Measurements from ENCODE around the gene IL1RAPL1. TPM values are rescaled to one million over a fixed set of nuclear protein-coding genes. Genes with fewer than 3 reads are reported as not detected.

The IL1RAPL1 gene
- polyA plus RNA-seq, 4 donors, result 2.2 to 6.0 (median 2.4) TPM

- no peak for DNase-seq (ENCODE audit: low read depth in 4 of 4, low spot score in 3 of 4)
These were observed 789.3 kb downstream of the IL1RAPL1 start for GRCh38 chrX:29376584-29376983.

- DNase-seq (ENCODE audit: low read depth in 4 of 4, low spot score in 3 of 4), result no peak
These were observed 795.6 kb downstream of the IL1RAPL1 start for GRCh38 chrX:29382811-29383210.

- no peak for DNase-seq (ENCODE audit: low read depth in 4 of 4, low spot score in 3 of 4)
These were observed 801.3 kb downstream of the IL1RAPL1 start for GRCh38 chrX:29388509-29388908.

GRCh38 chrX:29397506-29397905, 810.3 kb downstream of the IL1RAPL1 start:
- DNase-seq (ENCODE audit: low read depth in 4 of 4, low spot score in 3 of 4), result no peak

GRCh38 chrX:29407357-29407756, 820.1 kb downstream of the IL1RAPL1 start:
- DNase-seq (ENCODE audit: low read depth in 4 of 4, low spot score in 3 of 4), result no peak

GRCh38 chrX:29419774-29420553, 832.7 kb downstream of the IL1RAPL1 start:
- DNase-seq (ENCODE audit: low read depth in 4 of 4, low spot score in 3 of 4), result no peak

- no peak for DNase-seq (ENCODE audit: low read depth in 4 of 4, low spot score in 3 of 4)
These were observed 834.8 kb downstream of the IL1RAPL1 start for GRCh38 chrX:29422034-29422433.

GRCh38 chrX:29431895-29432294, 844.6 kb downstream of the IL1RAPL1 start:
- DNase-seq (ENCODE audit: low read depth in 4 of 4, low spot score in 3 of 4), result no peak

- DNase-seq (ENCODE audit: low read depth in 4 of 4, low spot score in 3 of 4), result no peak
These were observed 845.3 kb downstream of the IL1RAPL1 start for GRCh38 chrX:29432534-29432933.

GRCh38 chrX:29434939-29435338, 847.7 kb downstream of the IL1RAPL1 start:
- DNase-seq (ENCODE audit: low read depth in 4 of 4, low spot score in 3 of 4), result no peak

GRCh38 chrX:29435396-29435795, 848.1 kb downstream of the IL1RAPL1 start:
- DNase-seq (ENCODE audit: low read depth in 4 of 4, low spot score in 3 of 4), result no peak

- DNase-seq (ENCODE audit: low read depth in 4 of 4, low spot score in 3 of 4), result no peak
These were observed 860.6 kb downstream of the IL1RAPL1 start for GRCh38 chrX:29447867-29448266.

GRCh38 chrX:29453333-29453732, 866.1 kb downstream of the IL1RAPL1 start:
- DNase-seq (ENCODE audit: low read depth in 4 of 4, low spot score in 3 of 4), result no peak

GRCh38 chrX:29455702-29456101, 868.5 kb downstream of the IL1RAPL1 start:
- no peak for DNase-seq (ENCODE audit: low read depth in 4 of 4, low spot score in 3 of 4)

GRCh38 chrX:29461039-29461438, 873.8 kb downstream of the IL1RAPL1 start:
- DNase-seq (ENCODE audit: low read depth in 4 of 4, low spot score in 3 of 4), result no peak

- DNase-seq (ENCODE audit: low read depth in 4 of 4, low spot score in 3 of 4), result no peak
These were observed 879.2 kb downstream of the IL1RAPL1 start for GRCh38 chrX:29466456-29466855.

- no peak for DNase-seq (ENCODE audit: low read depth in 4 of 4, low spot score in 3 of 4)
These were observed 881.8 kb downstream of the IL1RAPL1 start for GRCh38 chrX:29468911-29469494.

GRCh38 chrX:29470030-29470429, 882.8 kb downstream of the IL1RAPL1 start:
- DNase-seq (ENCODE audit: low read depth in 4 of 4, low spot score in 3 of 4), result no peak

- no peak for DNase-seq (ENCODE audit: low read depth in 4 of 4, low spot score in 3 of 4)
These were observed 884.6 kb downstream of the IL1RAPL1 start for GRCh38 chrX:29471829-29472228.

GRCh38 chrX:29477878-29478277, 890.6 kb downstream of the IL1RAPL1 start:
- no peak for DNase-seq (ENCODE audit: low read depth in 4 of 4, low spot score in 3 of 4)

GRCh38 chrX:29478336-29479069, 891.3 kb downstream of the IL1RAPL1 start:
- DNase-seq (ENCODE audit: low read depth in 4 of 4, low spot score in 3 of 4), result no peak

GRCh38 chrX:29487214-29487613, 900.0 kb downstream of the IL1RAPL1 start:
- no peak for DNase-seq (ENCODE audit: low read depth in 4 of 4, low spot score in 3 of 4)

Data from left renal pelvis (tissue), 4 donors.